ENCODE measurements around the gene SPRR2A. TPM values are rescaled to one million over a fixed set of nuclear protein-coding genes. Genes with fewer than 3 reads are reported as not detected.
"Not testable (repeated sequence)": the region's sequence is repeated elsewhere in the genome, so short reads cannot be mapped to it uniquely, and the experiment has no call there.

The SPRR2A gene
- total RNA-seq, 1 donor, result not detected

DNA sequence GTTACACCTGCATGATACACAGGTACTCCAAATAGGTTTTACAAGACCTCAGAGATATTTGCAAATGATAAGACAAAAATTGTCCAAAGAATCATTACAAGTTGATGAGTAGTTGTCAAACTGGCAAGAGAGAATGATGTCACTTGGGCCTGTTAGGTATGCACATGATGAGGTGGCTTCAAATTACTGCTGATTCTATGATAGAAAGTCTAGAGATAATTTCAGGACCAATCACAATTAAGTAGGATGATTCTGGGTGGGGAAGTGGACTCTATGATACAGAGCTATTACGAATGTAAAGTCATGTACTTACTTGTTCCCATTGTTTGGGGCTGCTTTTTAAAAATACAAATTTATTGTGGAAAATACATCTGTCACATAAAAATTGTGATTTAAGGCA lies 31.5 kb downstream of the SPRR2A start:
- TF ChIP-seq, protein P1, sequence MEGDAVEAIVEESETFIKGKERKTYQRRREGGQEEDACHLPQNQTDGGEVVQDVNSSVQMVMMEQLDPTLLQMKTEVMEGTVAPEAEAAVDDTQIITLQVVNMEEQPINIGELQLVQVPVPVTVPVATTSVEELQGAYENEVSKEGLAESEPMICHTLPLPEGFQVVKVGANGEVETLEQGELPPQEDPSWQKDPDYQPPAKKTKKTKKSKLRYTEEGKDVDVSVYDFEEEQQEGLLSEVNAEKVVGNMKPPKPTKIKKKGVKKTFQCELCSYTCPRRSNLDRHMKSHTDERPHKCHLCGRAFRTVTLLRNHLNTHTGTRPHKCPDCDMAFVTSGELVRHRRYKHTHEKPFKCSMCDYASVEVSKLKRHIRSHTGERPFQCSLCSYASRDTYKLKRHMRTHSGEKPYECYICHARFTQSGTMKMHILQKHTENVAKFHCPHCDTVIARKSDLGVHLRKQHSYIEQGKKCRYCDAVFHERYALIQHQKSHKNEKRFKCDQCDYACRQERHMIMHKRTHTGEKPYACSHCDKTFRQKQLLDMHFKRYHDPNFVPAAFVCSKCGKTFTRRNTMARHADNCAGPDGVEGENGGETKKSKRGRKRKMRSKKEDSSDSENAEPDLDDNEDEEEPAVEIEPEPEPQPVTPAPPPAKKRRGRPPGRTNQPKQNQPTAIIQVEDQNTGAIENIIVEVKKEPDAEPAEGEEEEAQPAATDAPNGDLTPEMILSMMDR (IDR thresholded peaks at IDR 0.05; ENCODE audit: insufficient read depth, low read depth, low read length), result no peak
- no peak for DNase-seq (ENCODE audit: low read depth)
- H3K4me3 ChIP-seq (ENCODE audit: low read depth, low read length), result no peak overlapping the region

DNA sequence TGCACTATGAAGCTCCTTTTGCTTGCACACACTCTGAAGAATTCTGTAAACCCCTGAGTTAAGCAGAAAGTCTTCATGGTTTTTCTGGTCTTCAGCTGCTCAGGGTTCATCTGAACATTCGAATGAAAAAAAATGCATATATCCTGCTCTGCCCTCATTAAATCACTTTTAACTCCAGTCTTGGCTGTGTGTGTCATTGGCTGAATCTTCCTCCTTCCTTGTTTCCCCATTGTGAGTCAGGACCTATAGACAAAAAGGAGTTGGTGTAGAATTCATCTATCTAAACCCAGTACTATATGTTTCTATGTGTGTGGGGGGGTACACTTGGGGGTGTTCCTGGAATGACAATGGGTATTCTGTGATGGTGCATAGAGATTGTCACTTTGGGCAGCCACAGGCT lies 32.9 kb downstream of the SPRR2A start:
- DNase-seq (ENCODE audit: low read depth), result no peak
- TF ChIP-seq, protein P1 (IDR thresholded peaks at IDR 0.05; ENCODE audit: insufficient read depth, low read depth, low read length), result no peak
- no peak overlapping the region for H3K4me3 ChIP-seq (ENCODE audit: low read depth, low read length)

DNA sequence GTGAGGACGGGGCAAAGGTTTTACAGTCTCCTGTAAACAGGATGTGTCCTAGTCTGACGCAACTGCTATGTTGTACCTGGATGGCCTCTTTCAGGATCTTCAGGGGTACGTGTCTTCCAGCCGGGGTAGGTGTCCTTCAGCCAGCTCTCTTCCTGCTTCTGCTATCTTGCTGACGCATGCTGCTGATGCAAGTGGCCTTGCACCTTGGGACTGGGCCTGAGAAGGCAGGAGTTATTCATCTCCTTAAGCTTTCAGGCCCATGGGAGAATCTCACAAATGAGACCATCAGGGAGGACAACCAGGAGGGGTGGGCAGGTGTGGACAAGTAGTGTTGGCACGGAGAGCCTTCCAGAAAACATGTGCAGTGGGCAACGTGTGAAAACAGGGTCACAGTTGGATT lies 34.2 kb downstream of the SPRR2A start:
- no peak overlapping the region for H3K4me3 ChIP-seq (ENCODE audit: low read depth, low read length)
- TF ChIP-seq, protein P1 (IDR thresholded peaks at IDR 0.05; ENCODE audit: insufficient read depth, low read depth, low read length), result no peak

DNA sequence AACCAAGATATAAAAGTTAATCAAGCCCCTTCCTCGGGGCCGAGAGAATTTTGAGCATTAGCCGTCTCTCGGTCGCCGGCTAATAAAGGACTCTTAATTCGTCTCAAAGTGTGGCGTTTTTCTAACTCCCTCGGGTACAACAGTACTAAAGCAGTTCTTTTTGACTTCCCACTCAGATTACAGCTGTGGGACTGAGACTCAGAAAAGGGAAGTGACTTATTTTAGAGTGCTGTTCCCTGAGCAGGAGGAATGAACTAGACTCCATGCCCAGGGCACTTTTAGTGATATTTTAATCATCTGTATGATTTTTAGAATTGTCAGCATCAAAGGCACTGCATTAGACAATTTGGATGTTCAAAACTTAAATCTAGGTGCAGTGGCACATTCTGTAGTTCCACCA lies 35.0 kb downstream of the SPRR2A start:
- H3K4me3 ChIP-seq (ENCODE audit: low read depth, low read length); DNase-seq (ENCODE audit: low read depth): not testable (repeated sequence)

More for the DNA sequence above, 34.2 kb downstream of the SPRR2A start:
- no peak for DNase-seq (ENCODE audit: low read depth)

DNA sequence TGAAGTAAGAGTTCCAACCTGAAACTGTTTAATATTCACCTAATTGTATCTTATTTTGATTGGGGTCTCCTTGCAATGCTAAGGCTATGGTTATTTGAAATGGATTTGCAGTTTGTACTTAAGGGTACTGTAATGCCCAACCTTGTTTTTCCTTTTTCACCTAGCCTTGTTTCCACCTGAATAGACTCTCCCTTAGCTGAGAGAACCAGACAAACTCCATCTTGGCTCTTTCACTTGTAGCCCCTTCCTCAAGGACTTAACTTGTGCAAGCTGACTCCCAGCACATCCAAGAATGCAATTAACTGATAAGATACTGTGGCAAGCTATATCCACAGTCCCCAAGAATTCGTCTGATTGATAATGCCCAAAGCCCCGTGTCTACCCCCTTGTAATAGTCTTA lies 35.5 kb downstream of the SPRR2A start:
- DNase-seq (ENCODE audit: low read depth); H3K4me3 ChIP-seq (ENCODE audit: low read depth, low read length): not testable (repeated sequence)

DNA sequence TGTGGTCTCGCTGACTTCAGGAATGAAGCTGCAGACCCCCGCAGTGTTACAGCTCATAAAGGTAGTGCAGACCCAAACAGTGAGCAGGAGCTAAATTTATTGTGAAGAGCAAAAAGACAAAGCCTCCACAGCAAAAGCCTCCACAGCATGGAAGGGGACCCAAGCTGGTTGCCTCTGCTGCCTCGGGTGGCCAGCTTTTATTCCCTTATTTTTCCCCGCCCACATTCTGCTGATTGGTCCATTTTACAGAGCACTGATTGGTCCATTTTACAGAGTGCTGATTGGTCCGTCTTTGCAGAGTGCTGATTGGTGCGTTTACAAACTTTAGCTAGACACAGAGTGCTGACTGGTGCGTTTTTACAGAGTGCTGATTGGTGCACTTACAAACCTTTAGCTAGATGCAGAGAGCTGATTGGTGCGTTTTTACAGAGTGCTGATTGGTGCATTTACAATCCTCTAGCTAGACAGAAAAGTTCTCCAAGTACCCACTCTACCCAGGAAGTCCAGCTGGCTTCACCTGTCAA lies 46.0 kb downstream of the SPRR2A start:
- H3K4me3 ChIP-seq (ENCODE audit: low read depth, low read length); DNase-seq (ENCODE audit: low read depth): not testable (repeated sequence)

Small RNA genes within 50 kb of the gene (small RNA-seq; reads per million reads assigned to genes)
- gene AL356867.1 (not detected), gene RF00322 (not detected)

Other genes with a start within 250 kb of the SPRR2A start
- not detected in 2 replicates for gene LCE1B, start 245.5 kb downstream of the SPRR2A start, total RNA-seq
- not detected in 2 replicates for gene LCE1A, start 230.0 kb downstream of the SPRR2A start, total RNA-seq
- not detected in 2 replicates for gene LCE6A, start 214.7 kb downstream of the SPRR2A start, total RNA-seq
- not detected in 2 replicates for gene LCE7A, start 197.5 kb downstream of the SPRR2A start, total RNA-seq
- gene SMCP, start 179.2 kb downstream of the SPRR2A start, total RNA-seq, result not detected in 2 replicates
- not detected in 2 replicates for gene IVL, start 149.0 kb downstream of the SPRR2A start, total RNA-seq
- not detected in 2 replicates for gene SPRR5, start 110.3 kb downstream of the SPRR2A start, total RNA-seq
- not detected in 2 replicates for gene SPRR4, start 86.9 kb downstream of the SPRR2A start, total RNA-seq
- gene SPRR1A, start 73.4 kb downstream of the SPRR2A start, total RNA-seq, result not detected in 2 replicates
- gene SPRR3, start 55.8 kb downstream of the SPRR2A start, total RNA-seq, result not detected in 2 replicates
- gene SPRR1B, start 26.3 kb downstream of the SPRR2A start, total RNA-seq, result not detected in 2 replicates
- not detected in 2 replicates for gene SPRR2D, start 16.4 kb downstream of the SPRR2A start, total RNA-seq
- not detected in 2 replicates for gene SPRR2B, start 14.1 kb upstream of the SPRR2A start, total RNA-seq
- gene SPRR2E, start 37.0 kb upstream of the SPRR2A start, total RNA-seq, result not detected in 2 replicates
- not detected in 2 replicates for gene SPRR2F, start 56.0 kb upstream of the SPRR2A start, total RNA-seq
- not detected in 2 replicates for gene SPRR2G, start 93.4 kb upstream of the SPRR2A start, total RNA-seq
- not detected in 2 replicates for gene LELP1, start 145.9 kb upstream of the SPRR2A start, total RNA-seq
- gene PRR9, start 160.1 kb upstream of the SPRR2A start, total RNA-seq, result under 0.01 TPM in 1 of 2 replicates, not detected in the other
- not detected in 2 replicates for gene LORICRIN, start 202.2 kb upstream of the SPRR2A start, total RNA-seq

All from fibroblast of villous mesenchyme (primary cell).